Measurements from ENCODE around the gene SLC4A2.

DNA sequence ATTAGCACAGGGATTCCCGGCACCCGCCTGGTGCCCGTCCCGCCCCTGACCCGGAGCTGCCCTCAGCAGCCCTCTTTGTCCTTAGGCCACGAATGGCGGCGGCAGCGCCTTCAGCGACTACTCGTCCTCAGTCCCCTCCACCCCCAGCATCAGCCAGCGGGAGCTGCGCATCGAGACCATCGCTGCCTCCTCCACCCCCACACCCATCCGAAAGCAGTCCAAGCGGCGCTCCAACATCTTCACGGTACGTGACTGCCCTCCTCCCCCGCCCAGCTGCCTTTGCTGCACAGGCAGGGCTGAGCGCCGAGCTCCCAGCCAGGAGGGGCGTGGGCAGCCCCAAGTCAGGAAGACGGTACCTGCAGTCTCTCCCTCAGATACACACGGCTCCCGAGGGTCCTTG, 60.5 kb downstream of the SLC4A2 start:
- TF ChIP-seq, protein P1, sequence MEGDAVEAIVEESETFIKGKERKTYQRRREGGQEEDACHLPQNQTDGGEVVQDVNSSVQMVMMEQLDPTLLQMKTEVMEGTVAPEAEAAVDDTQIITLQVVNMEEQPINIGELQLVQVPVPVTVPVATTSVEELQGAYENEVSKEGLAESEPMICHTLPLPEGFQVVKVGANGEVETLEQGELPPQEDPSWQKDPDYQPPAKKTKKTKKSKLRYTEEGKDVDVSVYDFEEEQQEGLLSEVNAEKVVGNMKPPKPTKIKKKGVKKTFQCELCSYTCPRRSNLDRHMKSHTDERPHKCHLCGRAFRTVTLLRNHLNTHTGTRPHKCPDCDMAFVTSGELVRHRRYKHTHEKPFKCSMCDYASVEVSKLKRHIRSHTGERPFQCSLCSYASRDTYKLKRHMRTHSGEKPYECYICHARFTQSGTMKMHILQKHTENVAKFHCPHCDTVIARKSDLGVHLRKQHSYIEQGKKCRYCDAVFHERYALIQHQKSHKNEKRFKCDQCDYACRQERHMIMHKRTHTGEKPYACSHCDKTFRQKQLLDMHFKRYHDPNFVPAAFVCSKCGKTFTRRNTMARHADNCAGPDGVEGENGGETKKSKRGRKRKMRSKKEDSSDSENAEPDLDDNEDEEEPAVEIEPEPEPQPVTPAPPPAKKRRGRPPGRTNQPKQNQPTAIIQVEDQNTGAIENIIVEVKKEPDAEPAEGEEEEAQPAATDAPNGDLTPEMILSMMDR (IDR thresholded peaks at IDR 0.05): no peak
- TF ChIP-seq TCF7 (CRISPR knock-in tag; IDR thresholded peaks at IDR 0.05; ENCODE audit: low read depth): no peak
- no peak for TF ChIP-seq JUN (CRISPR knock-in tag; IDR thresholded peaks at IDR 0.05)
- TF ChIP-seq, protein P2, sequence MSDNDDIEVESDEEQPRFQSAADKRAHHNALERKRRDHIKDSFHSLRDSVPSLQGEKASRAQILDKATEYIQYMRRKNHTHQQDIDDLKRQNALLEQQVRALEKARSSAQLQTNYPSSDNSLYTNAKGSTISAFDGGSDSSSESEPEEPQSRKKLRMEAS (CRISPR knock-in tag; IDR thresholded peaks at IDR 0.05): no peak
- TF ChIP-seq SMAD3 (CRISPR knock-in tag; IDR thresholded peaks at IDR 0.05; ENCODE audit: borderline replicate concordance): no peak
- no peak for TF ChIP-seq ZNF425 (CRISPR knock-in tag; conservative IDR thresholded peaks at IDR 0.05)
- no peak for TF ChIP-seq NR2C2 (CRISPR knock-in tag; IDR thresholded peaks at IDR 0.05)
- TF ChIP-seq FOXK1 (CRISPR knock-in tag; IDR thresholded peaks at IDR 0.05): no peak
